Stimulated activated CD8-positive, alpha-beta memory T cell treated with anti-CD3 and anti-CD28 coated beads, Interleukin-12 subunit alpha, Interleukin-12 subunit beta, amount 100 ng/mL, for 4 hours (primary cell): ENCODE results near the gene USP37.
"Not testable (repeated sequence)": the region's sequence is repeated elsewhere in the genome, so short reads cannot be mapped to it uniquely, and the experiment has no call there.

ENCODE experiments used
- DNase-seq: peaks from one replicate; pipeline ENCODE4 v3.0.0-alpha.2; 2020; ENCODE audit warnings: low read depth

USP37 gene

GRCh38 chr2:218547978-218548377 is 20.2 kb downstream of the USP37 start:
- DNase-seq: no peak

- DNase-seq: no peak
These were observed 20.6 kb downstream of the USP37 start for GRCh38 chr2:218547511-218547910.

- DNase-seq: no peak
These were observed 22.1 kb downstream of the USP37 start for GRCh38 chr2:218546012-218546411.

- DNase-seq: no peak
These were observed 28.1 kb downstream of the USP37 start for GRCh38 chr2:218540015-218540414.

- DNase-seq: no peak
These were observed 31.2 kb downstream of the USP37 start for GRCh38 chr2:218536804-218537494.

- DNase-seq: no peak
These were observed 38.2 kb downstream of the USP37 start for GRCh38 chr2:218529990-218530389.

- not testable (repeated sequence) for DNase-seq
These were observed 39.7 kb downstream of the USP37 start for GRCh38 chr2:218528409-218528808.

- no peak for DNase-seq
These were observed 44.5 kb downstream of the USP37 start for GRCh38 chr2:218523651-218524050.

GRCh38 chr2:218518876-218519275 is 49.3 kb downstream of the USP37 start:
- DNase-seq: no peak

- DNase-seq: no peak
These were observed 50.5 kb downstream of the USP37 start for GRCh38 chr2:218517434-218518206.

GRCh38 chr2:218516614-218517013 is 51.5 kb downstream of the USP37 start:
- DNase-seq: no peak

- DNase-seq: no peak
These were observed 54.5 kb downstream of the USP37 start for GRCh38 chr2:218513676-218514075.

- no peak for DNase-seq
These were observed 59.9 kb downstream of the USP37 start for GRCh38 chr2:218508299-218508698.

GRCh38 chr2:218505754-218506371 is 62.3 kb downstream of the USP37 start:
- no peak for DNase-seq

GRCh38 chr2:218501665-218502064 is 66.5 kb downstream of the USP37 start:
- DNase-seq: no peak

GRCh38 chr2:218500501-218501060 is 67.6 kb downstream of the USP37 start:
- no peak for DNase-seq

GRCh38 chr2:218485986-218486667 is 82.0 kb downstream of the USP37 start:
- DNase-seq: no peak

GRCh38 chr2:218482651-218483050 is 85.5 kb downstream of the USP37 start:
- DNase-seq: no peak

GRCh38 chr2:218479595-218479994 is 88.6 kb downstream of the USP37 start:
- DNase-seq: no peak

GRCh38 chr2:218478544-218478943 is 89.6 kb downstream of the USP37 start:
- DNase-seq: no peak

GRCh38 chr2:218477247-218477646 is 90.9 kb downstream of the USP37 start:
- DNase-seq: no peak

GRCh38 chr2:218476676-218477075 is 91.5 kb downstream of the USP37 start:
- DNase-seq: no peak
